ENCODE results near the gene VAMP1. TPM values are rescaled to one million over a fixed set of nuclear protein-coding genes. Genes with fewer than 3 reads are reported as not detected.

VAMP1 gene
- total and polyA plus RNA-seq, 2 of the 8 experiments (the other 6 are each of a cell fraction or from before 2014, with no cell fraction given): 10.8 to 23.1 TPM

GRCh38 chr12:6471989-6472360, 1.5 kb upstream of the VAMP1 start:
- Histone ChIP-seq H4K20me1 (replicated peaks in 1 of 2; ENCODE audit: control insufficient read depth in 1 of 2, insufficient read depth in 2 of 2, low read length in 2 of 2) (peaks cover 0 to 7% of the 10 kb centered on the region in 2 experiments), H3K27ac (ENCODE audit: low read depth, low read length) (no peak overlapping the region), H2BK120ac (replicated peaks; ENCODE audit: low read depth, low read length) (no peak overlapping the region), H3K23me2 (ENCODE audit: low read depth, low read length) (peaks cover 12% of the 10 kb centered on the region), H3K4me2 (ENCODE audit: insufficient read depth in 1 of 2, low read depth in 2 of 2, low read length in 2 of 2) (no peak overlapping the region; a peak in 1 of 4 replicates), H2AFZ (ENCODE audit: low read length) (no peak overlapping the region), H3K18ac (ENCODE audit: extremely low read depth, low read length) (no peak overlapping the region), H3K79me2 (ENCODE audit: control insufficient read depth in 1 of 2, insufficient read depth in 2 of 2, low read length in 2 of 2) (peaks cover 0 to 15% of the 10 kb centered on the region in 2 experiments; a peak in 2 of 4 replicates), H2BK15ac (ENCODE audit: low read length) (no peak overlapping the region), H2AK5ac (ENCODE audit: low read depth, low read length) (no peak overlapping the region), H3K56ac (replicated peaks; ENCODE audit: insufficient read length, low read depth, low read length) (no peak overlapping the region), H2BK12ac (ENCODE audit: low read depth, low read length) (no peak overlapping the region), H3K79me1 (ENCODE audit: low read depth, low read length) (peaks cover 4% of the 10 kb centered on the region), H3K27me3 (replicated peaks in 1 of 4; ENCODE audit: control insufficient read depth in 3 of 4, extremely low read depth in 1 of 4, insufficient read depth in 3 of 4, low read length in 3 of 4) (no peaks in the 10 kb centered on the region; a peak in 1 of 7 replicates), H3K4me3 (ENCODE audit: extremely low read depth in 1 of 4, insufficient read depth in 2 of 4, low read depth in 3 of 4, low read length in 4 of 4) (no peak overlapping the region), H3K14ac (ENCODE audit: insufficient read length) (no peak overlapping the region), H4K8ac (ENCODE audit: extremely low read depth, insufficient read depth, low read length) (no peak overlapping the region), H3K23ac (ENCODE audit: insufficient read length) (no peak overlapping the region), H3K9me3 (ENCODE audit: insufficient read depth in 2 of 2, low read depth in 1 of 2, low read length in 1 of 2) (peaks cover 0 to 10% of the 10 kb centered on the region in 2 experiments; a peak in 2 of 4 replicates), H4K91ac (replicated peaks; ENCODE audit: insufficient read length, low read length) (no peak overlapping the region), H3K4me1 (replicated peaks in 1 of 4; ENCODE audit: control insufficient read depth in 3 of 4, insufficient read depth in 4 of 4, low read length in 3 of 4) (peaks cover 3 to 7% (median 3%) of the 10 kb centered on the region in 4 experiments; a peak in 3 of 7 replicates), H2BK20ac (ENCODE audit: low read length) (no peak overlapping the region), H3K4ac (replicated peaks; ENCODE audit: insufficient read length, low read depth, low read length) (no peak overlapping the region), H3K36me3 (ENCODE audit: control insufficient read depth in 2 of 4, insufficient read depth in 4 of 4, low read length in 3 of 4) (no peaks in the 10 kb centered on the region; a peak in 1 of 8 replicates), H2BK5ac (ENCODE audit: low read depth, low read length) (no peak overlapping the region), H4K5ac (ENCODE audit: insufficient read length, low read depth, low read length) (no peak overlapping the region), H3K9ac (replicated peaks in 1 of 4; ENCODE audit: extremely low read depth in 1 of 4, low read depth in 3 of 4, low read length in 3 of 4) (no peak overlapping the region)
- DNase-seq (ENCODE audit: low read depth in 1 of 2, low spot score in 2 of 2) (no peak), FAIRE-seq (no peak)
- CTCF ChIA-PET (ENCODE audit: partially characterized antibody): interaction anchor here (1.0 to 1.1 kb wide), 2 partner anchors 13 to 48 kb away, joined by 3 read pairs; no protein-coding TSS in a partner anchor
- POLR2A ChIA-PET (ENCODE audit: partially characterized antibody): interaction anchor here (2.7 to 6.1 kb wide), 4 partner anchors 14 to 63 kb away, joined by 18 to 84 read pairs (median 54); partner anchors contain the start of gene GAPDH
- 94% methylated on average over 1 of the region's 1 CpG; no CpG with 5 or more reads in 1 of the 2 experiments for WGBS, 2 experiments (ENCODE audit: extremely low coverage in 1 of 2, insufficient coverage in 1 of 2, insufficient read length in 1 of 2, insufficient replicate concordance in 2 of 2, low coverage in 1 of 2, low lambda C conversion rate in 2 of 2, missing lambda C conversion rate in 1 of 2)
- TF ChIP-seq RXRA (IDR thresholded peaks at IDR 0.05; ENCODE audit: insufficient read depth, low read depth, low read length) (no peak), POLR2A (IDR thresholded peaks at IDR 0.05; ENCODE audit: control extremely low read depth in 1 of 2, low read depth in 2 of 2, low read length in 2 of 2) (no peak), POU5F1 (IDR thresholded peaks at IDR 0.05; ENCODE audit: low read depth, low read length) (no peak), CHD2 (IDR thresholded peaks at IDR 0.05; ENCODE audit: low read length) (no peak), SP4 (IDR thresholded peaks at IDR 0.05; ENCODE audit: low read length) (no peak), RFX5 (IDR thresholded peaks at IDR 0.05; ENCODE audit: borderline replicate concordance, low read depth, low read length) (no peak), POLR2AphosphoS5 (IDR thresholded peaks at IDR 0.05; ENCODE audit: low read depth, low read length) (no peak), JUND (IDR thresholded peaks at IDR 0.05; ENCODE audit: low read length) (no peak), CBX8 (IDR thresholded peaks at IDR 0.05; ENCODE audit: borderline replicate concordance, low read depth, low read length) (no peak), BRCA1 (IDR thresholded peaks at IDR 0.05; ENCODE audit: low read depth, low read length) (no peak), MAFK (IDR thresholded peaks at IDR 0.05; ENCODE audit: low read depth, low read length) (no peak), TCF12 (IDR thresholded peaks at IDR 0.05; ENCODE audit: low read depth, low read length) (no peak), JUN (IDR thresholded peaks at IDR 0.05; ENCODE audit: low read depth, low read length) (no peak), EGR1 (IDR thresholded peaks at IDR 0.05; ENCODE audit: borderline replicate concordance, low read depth, low read length) (no peak), BCL11A (IDR thresholded peaks at IDR 0.05; ENCODE audit: low read depth in 2 of 2, low read length in 2 of 2) (no peak), GTF2F1 (IDR thresholded peaks at IDR 0.05; ENCODE audit: borderline replicate concordance, low read depth, low read length) (no peak), NRF1 (IDR thresholded peaks at IDR 0.05; ENCODE audit: low read depth, low read length) (no peak)

Data from H1 (cell line).